A549 (cell line): ENCODE measurements around the gene E2F6.

Experiments
- CBX2 ChIP-seq: fragments of 200-600 bp; sonication (generic); IDR thresholded peaks from 2 replicates; pipeline ENCODE4 v1.6.1; 2016; ENCODE audit warnings: low read depth, mild to moderate bottlenecking, borderline replicate concordance
- CHD2 ChIP-seq: fragments of 150-350 bp; IDR thresholded peaks from 2 replicates; pipeline ENCODE4 v1.6.1; 2014; ENCODE audit warnings: low read length; ENCODE audit not compliant: partially characterized antibody
- CTCF ChIP-seq: fragments of >200 bp; sonication (Bioruptor Twin); formaldehyde crosslinking; IDR thresholded peaks from 3 replicates; pipeline ENCODE4 v1.5.1; 2016
- EP300 ChIP-seq, 2 experiments: fragments of >200 bp; sonication (Bioruptor Twin); formaldehyde crosslinking; IDR thresholded peaks; 2 replicates in 1 of 2; 3 replicates in 1 of 2; pipeline ENCODE4 v1.6.1; 2016 to 2017
- ESRRA ChIP-seq: fragments of 150-350 bp; IDR thresholded peaks from 2 replicates; pipeline ENCODE4 v1.6.1; 2014; ENCODE audit warnings: mild to moderate bottlenecking, low read length, borderline replicate concordance
- HOXA7 ChIP-seq: fragments of 250-450 bp; sonication (Bioruptor Pico); IDR thresholded peaks from 2 replicates; pipeline ENCODE4 v1.5.0; 2020; ENCODE audit warnings: mild to moderate bottlenecking, moderate library complexity
- KDM5A ChIP-seq: fragments of 200-600 bp; sonication (generic); IDR thresholded peaks from 2 replicates; pipeline ENCODE4 v1.6.1; 2016; ENCODE audit warnings: antibody characterized with exemption, mild to moderate bottlenecking
- PBX3 ChIP-seq: IDR thresholded peaks from 2 replicates; pipeline ENCODE4 v1.6.1; 2012
- PHF8 ChIP-seq: fragments of 200-600 bp; sonication (generic); IDR thresholded peaks from 2 replicates; pipeline ENCODE4 v1.6.1; 2016; ENCODE audit warnings: low read depth, mild to moderate bottlenecking, antibody characterized with exemption, moderate library complexity, borderline replicate concordance
- POLR2A ChIP-seq: IDR thresholded peaks from 2 replicates; pipeline ENCODE4 v1.6.1; 2012; ENCODE audit warnings: mild to moderate bottlenecking, low read length
- RAD21 ChIP-seq, 2 experiments: fragments of >200 bp in 1 of 2; sonication (Bioruptor Twin) in 1 of 2; formaldehyde crosslinking in 1 of 2; IDR thresholded peaks in 1 of 2; conservative IDR thresholded peaks in 1 of 2; 2 replicates in 1 of 2; 3 replicates in 1 of 2; pipeline ENCODE4 v1.6.1; 2012 to 2018; ENCODE audit warnings: inconsistent platforms in 1 of 2
- RFX5 ChIP-seq: fragments of 450-650 bp; IDR thresholded peaks from 2 replicates; pipeline ENCODE4 v1.7.1; 2014; ENCODE audit warnings: antibody characterized with exemption, mild to moderate bottlenecking, moderate library complexity
- SREBF2 ChIP-seq: fragments of 450-650 bp; IDR thresholded peaks from 2 replicates; pipeline ENCODE4 v1.6.1; 2014; ENCODE audit warnings: mild to moderate bottlenecking, moderate library complexity
- ZSCAN20 ChIP-seq: fragments of 250-450 bp; sonication (Bioruptor Pico); IDR thresholded peaks from 2 replicates; pipeline ENCODE4 v1.8.0; 2022; ENCODE audit warnings: mild to moderate bottlenecking, moderate library complexity

GRCh38 chr2:11411244-11411643 lies 54.7 kb downstream of the E2F6 start:
- TF ChIP-seq CTCF (no peak), CBX2 (no peak), ESRRA (no peak), PHF8 (no peak), SREBF2 (no peak), RAD21 (conservative IDR thresholded peaks at IDR 0.05 in 1 of 2, IDR thresholded peaks at IDR 0.05 in 1 of 2) (no peak), POLR2A (no peak), RFX5 (no peak), CHD2 (no peak), ZSCAN20 (no peak), EP300 (IDR thresholded peaks at IDR 0.05) (no peak), PBX3 (no peak), KDM5A (no peak), HOXA7 (CRISPR knock-in tag) (no peak)
